AG04449 (cell line): Measurements from ENCODE around the gene PRM1.

Experiments
- CTCF ChIA-PET: fragments of 350-600 bp; formaldehyde crosslinking; extraction: SDS; loops from one replicate; lab custom pipeline; 2021; ENCODE audit warnings: antibody characterized with exemption; lab: Yijun Ruan, JAX
- POLR2A ChIA-PET: fragments of 400-600, 350-600 bp; formaldehyde crosslinking; extraction: SDS; loops from one replicate; lab custom pipeline; 2020; ENCODE audit warnings: antibody characterized with exemption, inconsistent platforms; lab: Yijun Ruan, JAX
- DNase-seq: peaks from one replicate; pipeline ENCODE4 v3.0.0-alpha.2; 2010; ENCODE audit warnings: low read depth, low spot score
- H3K4me3 ChIP-seq: 2 replicates; pipeline ENCODE4 v1.5.1; 2011; ENCODE audit warnings: low read depth, mild to moderate bottlenecking, control low read depth, low read length
- CTCF ChIP-seq: IDR thresholded peaks from one replicate; pipeline ENCODE4 v1.5.1; 2011; ENCODE audit warnings: mild to moderate bottlenecking, moderate library complexity, low read length, control low read depth, inconsistent platforms; ENCODE audit not compliant: insufficient read depth; ENCODE audit errors: missing control alignments

PRM1 gene

GRCh38 chr16:11327277-11328171 is 46.4 kb upstream of the PRM1 start:
- CTCF ChIA-PET, result no interaction called here
- TF ChIP-seq CTCF, result no peak
- POLR2A ChIA-PET, result interaction anchor here (1.3 kb wide), 1 partner anchor 29 kb away, joined by 3 read pairs; no protein-coding TSS in a partner anchor
- DNase-seq, result no peak
- no peak overlapping the region for H3K4me3 ChIP-seq

GRCh38 chr16:11326737-11327276 is 45.7 kb upstream of the PRM1 start:
- H3K4me3 ChIP-seq, result no peak overlapping the region
- TF ChIP-seq CTCF, result no peak
- ChIA-PET POLR2A (interaction anchor here (1.6 kb wide), 1 partner anchor 71 kb away, joined by 6 read pairs; the partner anchor contains the start of gene SOCS1), CTCF (no interaction called here)
- no peak for DNase-seq

GRCh38 chr16:11326084-11326736 is 45.1 kb upstream of the PRM1 start:
- no peak for TF ChIP-seq CTCF
- no peak for DNase-seq
- H3K4me3 ChIP-seq, result no peak overlapping the region
- CTCF ChIA-PET, result interaction anchor here (1.5 kb wide), 1 partner anchor 69 kb away, joined by 5 read pairs; no protein-coding TSS in a partner anchor
- POLR2A ChIA-PET, result interaction anchor here (1.6 kb wide), 1 partner anchor 70 kb away, joined by 6 read pairs; the partner anchor contains the start of gene SOCS1

- TF ChIP-seq CTCF, result no peak
- DNase-seq, result no peak
- CTCF ChIA-PET, result interaction anchor here (1.4 to 1.5 kb wide), 2 partner anchors 28 to 69 kb away, joined by 4 to 5 read pairs; no protein-coding TSS in a partner anchor
- POLR2A ChIA-PET, result interaction anchor here (1.6 kb wide), 1 partner anchor 69 kb away, joined by 6 read pairs; the partner anchor contains the start of gene SOCS1
- H3K4me3 ChIP-seq, result no peak overlapping the region
Measured at GRCh38 chr16:11325404-11326083, 44.4 kb upstream of the PRM1 start.

- ChIA-PET POLR2A (no interaction called here), CTCF (interaction anchor here (1.1 to 1.4 kb wide), 2 partner anchors 9 to 22 kb away, joined by 3 read pairs; no protein-coding TSS in a partner anchor)
- no peak overlapping the region for H3K4me3 ChIP-seq
- no peak for TF ChIP-seq CTCF
- DNase-seq, result no peak
Measured at GRCh38 chr16:11323551-11324336, 42.6 kb upstream of the PRM1 start.
